Stimulated activated naive CD8-positive, alpha-beta T cell treated with anti-CD3 and anti-CD28 coated beads, Interleukin-15, amount 100 ng/mL, for 72 hours (primary cell): Measurements from ENCODE around the gene PDE1A.
"Not testable (repeated sequence)": the region's sequence is repeated elsewhere in the genome, so short reads cannot be mapped to it uniquely, and the experiment has no call there.

Experiments
- ATAC-seq: fragments of 150-1000 bp; cut with Tn5 transposase; 2 replicates; pipeline ENCODE4 v1.10.0; 2021; ENCODE audit warnings: mild to moderate bottlenecking, moderate library complexity
- DNase-seq, 2 donors: peaks; one replicate each; pipeline ENCODE4 v3.0.0; 2021 to 2022
- H3K27ac Mint-ChIP-seq, 2 donors: one replicate each; pipeline ENCODE4 v1.8.0; 2022; ENCODE audit warnings: mild to moderate bottlenecking in 2 of 2, mixed read lengths in 2 of 2, moderate library complexity in 2 of 2
- H3K27me3 Mint-ChIP-seq: one replicate; pipeline ENCODE4 v1.8.0; 2022; ENCODE audit warnings: mixed read lengths
- H3K4me1 Mint-ChIP-seq: one replicate; pipeline ENCODE4 v1.8.0; 2022; ENCODE audit warnings: mild to moderate bottlenecking, mixed read lengths
- H3K4me3 Mint-ChIP-seq, 2 donors: one replicate each; pipeline ENCODE4 v1.8.0; 2022; ENCODE audit warnings: mild to moderate bottlenecking in 2 of 2, mixed read lengths in 2 of 2, moderate library complexity in 1 of 2
- H3K9me3 Mint-ChIP-seq, 2 donors: one replicate each; pipeline ENCODE4 v1.8.0; 2022; ENCODE audit warnings: mixed read lengths in 2 of 2

Gene PDE1A

DNA sequence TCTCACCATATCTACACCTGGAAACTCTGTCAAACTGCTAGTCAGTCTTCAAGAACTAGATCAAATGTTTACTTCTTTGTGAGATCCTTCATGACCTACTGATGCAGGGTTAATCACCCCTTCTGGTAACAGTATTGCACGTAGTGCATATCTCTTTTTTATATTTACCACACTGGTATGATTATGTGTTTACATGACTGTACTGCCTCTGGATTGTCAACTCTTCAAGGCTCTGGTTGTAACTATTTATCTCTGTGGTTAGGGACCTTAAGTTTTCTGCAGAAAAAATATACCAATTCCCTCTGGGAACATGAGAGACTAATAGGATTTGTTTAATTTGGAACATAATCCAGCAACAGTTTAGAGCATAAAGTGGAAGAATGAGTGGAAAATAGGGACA lies 135.5 kb downstream of the PDE1A start:
- Mint-ChIP-seq H3K27ac (peak overlapping the region in 1 of 2 donors; percentile 20), H3K9me3 (peaks cover 0 to 4% of the 10 kb centered on the region in 2 donors), H3K4me3 (no peak overlapping the region), H3K4me1 (no peaks in the 10 kb centered on the region), H3K27me3 (no peaks in the 10 kb centered on the region)
- ATAC-seq (no peak), DNase-seq (no peak)

DNA sequence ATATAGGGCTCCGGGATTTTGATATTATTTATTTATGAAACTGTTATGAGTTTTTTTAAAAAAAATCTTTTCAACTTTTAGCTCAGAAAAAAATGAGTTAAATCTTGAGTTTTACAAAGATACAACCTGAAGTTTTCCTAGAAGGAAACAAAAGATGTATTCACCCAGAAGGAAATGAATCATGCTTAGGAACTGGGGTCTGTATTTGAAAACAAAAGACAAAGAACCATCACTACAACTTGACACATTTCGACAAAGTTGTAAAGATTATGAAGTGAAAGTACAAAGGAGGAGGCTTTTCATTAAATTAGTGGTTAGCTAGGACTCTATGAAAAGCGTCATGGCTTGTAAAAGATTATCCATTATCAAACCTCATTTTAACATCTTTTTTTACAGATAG lies 143.3 kb downstream of the PDE1A start:
- DNase-seq: no peak
- Mint-ChIP-seq H3K27ac (no peak overlapping the region), H3K27me3 (no peaks in the 10 kb centered on the region), H3K4me1 (no peaks in the 10 kb centered on the region), H3K9me3 (no peaks in the 10 kb centered on the region), H3K4me3 (no peak overlapping the region)
- no peak for ATAC-seq

DNA sequence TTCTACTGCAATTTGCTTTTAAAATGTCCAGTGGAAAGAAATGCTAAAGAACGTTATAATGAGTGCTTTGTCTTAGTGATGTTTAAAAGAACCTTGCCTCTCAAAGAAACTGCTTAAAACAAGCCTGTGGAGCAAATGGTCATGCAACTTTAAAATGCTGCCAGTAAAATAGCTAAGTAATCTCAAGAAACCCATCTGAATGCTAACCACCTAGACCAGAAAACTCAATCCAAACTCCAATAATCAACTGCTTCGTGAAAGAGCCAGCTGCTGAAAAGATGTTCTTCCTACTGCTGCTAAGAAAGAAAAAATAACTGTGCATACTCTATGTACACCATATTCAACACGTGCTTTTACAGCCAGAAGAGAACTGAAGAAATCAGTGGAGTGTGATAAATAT lies 145.6 kb downstream of the PDE1A start:
- Mint-ChIP-seq H3K9me3 (peaks cover 6 to 9% of the 10 kb centered on the region in 2 donors), H3K27me3 (no peaks in the 10 kb centered on the region), H3K27ac (no peak overlapping the region), H3K4me3 (no peak overlapping the region), H3K4me1 (no peaks in the 10 kb centered on the region)
- ATAC-seq (no peak), DNase-seq (no peak)

DNA sequence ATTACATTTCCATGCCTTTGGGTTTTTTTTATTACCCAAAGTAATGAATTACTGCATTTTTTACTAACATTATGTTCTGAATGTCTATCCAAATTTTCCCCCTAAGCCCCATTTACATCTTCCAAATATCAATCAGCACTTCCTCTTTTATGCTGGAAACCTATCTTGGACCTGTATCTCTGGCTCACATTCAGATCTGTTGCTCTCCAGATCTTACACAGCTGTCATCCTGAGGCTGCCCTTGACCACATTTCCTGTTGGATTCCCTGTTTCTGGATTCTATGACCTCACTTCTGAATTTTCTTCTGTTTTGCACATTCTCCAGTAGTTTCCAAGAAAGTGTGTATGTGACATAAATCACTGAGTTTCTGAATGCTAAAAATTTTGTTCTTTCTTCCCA lies 146.7 kb downstream of the PDE1A start:
- no peaks in the 10 kb centered on the region for H3K4me1 Mint-ChIP-seq
- H3K9me3 Mint-ChIP-seq: peaks cover 8 to 12% of the 10 kb centered on the region in 2 donors
- no peaks in the 10 kb centered on the region for H3K27me3 Mint-ChIP-seq
- DNase-seq (no peak), ATAC-seq (no peak)
- no peak overlapping the region for H3K4me3 Mint-ChIP-seq
- H3K27ac Mint-ChIP-seq: no peak overlapping the region

DNA sequence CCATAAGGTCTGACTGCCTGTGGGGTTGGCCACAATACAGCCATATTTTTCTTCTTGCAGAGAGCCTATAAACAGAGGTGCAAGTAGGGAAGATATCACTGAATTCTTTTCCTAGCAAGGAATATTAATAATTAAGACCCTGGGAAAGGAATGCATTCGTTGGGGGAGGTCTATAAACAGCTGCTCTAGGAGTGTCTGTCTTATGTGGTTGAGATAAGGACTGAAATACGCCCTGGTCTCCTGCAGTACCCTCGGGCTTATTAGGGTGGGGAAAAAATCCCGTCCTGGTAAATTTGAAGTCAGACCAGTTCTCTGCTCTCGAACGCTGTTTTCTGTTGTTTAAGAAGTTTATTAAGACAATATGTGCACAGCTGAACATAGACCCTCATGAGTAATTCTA lies 150.2 kb downstream of the PDE1A start:
- H3K4me1 Mint-ChIP-seq, ATAC-seq, H3K27ac Mint-ChIP-seq, H3K4me3 Mint-ChIP-seq, H3K27me3 Mint-ChIP-seq, DNase-seq: not testable (repeated sequence)
- H3K9me3 Mint-ChIP-seq: peaks cover 14 to 16% of the 10 kb centered on the region in 2 donors

DNA sequence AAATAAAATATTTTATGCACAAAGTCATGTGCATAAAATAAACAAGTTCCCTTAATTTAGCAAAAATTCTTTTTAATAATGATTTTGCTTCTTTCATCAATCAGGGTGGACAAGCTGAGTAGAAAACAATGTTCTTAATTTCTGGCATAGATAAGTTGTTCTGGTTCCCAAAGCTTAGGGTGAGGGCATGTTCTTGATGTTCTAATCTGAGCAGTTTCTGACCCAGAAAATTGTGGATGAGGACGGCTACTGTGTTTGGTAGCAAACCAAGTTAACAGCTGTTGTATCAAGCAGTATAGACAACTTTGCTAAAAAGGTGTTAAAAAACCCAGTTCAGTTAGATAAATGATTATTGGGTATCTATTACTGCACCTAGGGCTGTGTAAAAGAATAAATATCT lies 158.9 kb downstream of the PDE1A start:
- DNase-seq: no peak
- Mint-ChIP-seq H3K4me1 (no peaks in the 10 kb centered on the region), H3K4me3 (no peak overlapping the region), H3K9me3 (peaks cover 0 to 4% of the 10 kb centered on the region in 2 donors), H3K27ac (no peak overlapping the region), H3K27me3 (no peaks in the 10 kb centered on the region)
- no peak for ATAC-seq

DNA sequence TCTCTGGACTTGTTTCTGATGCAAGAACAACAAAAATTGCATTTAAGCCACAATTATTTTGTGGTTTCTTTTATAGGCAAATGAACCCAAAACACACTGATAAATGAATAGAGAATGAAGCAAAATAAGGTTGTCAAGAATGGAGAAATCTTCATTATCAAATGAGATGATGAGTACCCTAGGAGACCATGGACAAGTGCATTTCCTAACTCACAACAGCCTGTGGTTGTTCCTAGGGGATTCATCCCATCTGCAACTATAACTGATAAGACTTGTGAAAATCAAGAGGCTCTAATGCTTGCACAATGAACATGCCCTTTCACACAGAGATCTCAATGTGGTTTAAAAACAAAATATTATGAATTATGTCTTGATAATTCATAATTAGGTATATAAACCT lies 159.9 kb downstream of the PDE1A start:
- H3K27ac Mint-ChIP-seq: no peak overlapping the region
- ATAC-seq (no peak), DNase-seq (no peak)
- no peaks in the 10 kb centered on the region for H3K27me3 Mint-ChIP-seq
- H3K9me3 Mint-ChIP-seq: peaks cover 0 to 4% of the 10 kb centered on the region in 2 donors
- H3K4me3 Mint-ChIP-seq: no peak overlapping the region
- H3K4me1 Mint-ChIP-seq: no peaks in the 10 kb centered on the region

DNA sequence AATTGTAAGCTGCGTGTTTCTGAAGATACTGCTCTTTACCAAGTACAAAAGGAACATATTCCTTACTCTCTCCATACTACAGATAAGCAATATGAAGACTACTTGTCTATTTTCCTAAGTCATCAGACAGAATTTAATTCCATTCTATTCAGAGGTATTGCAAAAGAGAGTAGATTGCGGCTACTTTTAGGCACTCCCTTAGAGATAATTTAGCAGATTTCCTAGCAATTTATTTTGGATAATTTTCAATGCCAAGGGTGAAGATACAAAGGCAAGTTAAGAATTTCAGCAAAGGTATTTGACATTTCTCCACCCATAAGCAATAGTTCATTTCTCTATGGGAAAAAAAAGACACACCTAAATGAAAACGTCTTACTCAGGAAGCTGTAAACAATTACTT lies 161.1 kb downstream of the PDE1A start:
- H3K9me3 Mint-ChIP-seq: peaks cover 0 to 4% of the 10 kb centered on the region in 2 donors
- no peaks in the 10 kb centered on the region for H3K4me1 Mint-ChIP-seq
- H3K27ac Mint-ChIP-seq: no peak overlapping the region

DNA sequence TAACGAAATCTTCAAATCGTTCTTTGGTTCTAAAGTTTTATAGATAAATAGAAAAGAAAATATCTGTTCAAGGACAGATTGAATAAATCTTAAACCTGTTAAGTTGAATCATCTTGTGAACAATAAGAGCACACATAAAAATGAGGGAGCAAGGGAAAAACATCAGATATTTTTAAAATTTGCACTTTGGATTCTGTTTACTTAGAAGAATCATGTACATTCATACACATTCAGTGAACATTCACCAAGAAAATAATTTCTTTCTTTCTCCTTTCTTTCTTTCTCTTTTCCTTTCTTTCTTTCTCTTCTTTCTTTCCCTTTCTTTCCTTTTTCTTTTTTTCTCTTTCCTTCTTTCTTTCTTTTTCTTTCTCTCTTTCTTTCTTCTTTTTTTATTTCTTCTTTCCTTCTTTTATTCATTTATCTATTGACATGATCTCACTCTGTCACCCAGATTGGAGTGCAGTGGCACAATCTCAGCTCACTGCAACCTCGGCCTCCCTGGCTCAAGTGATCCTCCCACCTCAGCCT lies 164.9 kb downstream of the PDE1A start:
- Mint-ChIP-seq H3K27me3 (no peaks in the 10 kb centered on the region), H3K4me1 (no peaks in the 10 kb centered on the region), H3K9me3 (no peaks in the 10 kb centered on the region), H3K27ac (peak overlapping the region in 1 of 2 donors; percentile 5), H3K4me3 (no peak overlapping the region)
- no peak for DNase-seq
- ATAC-seq: no peak

More for the DNA sequence above, 161.1 kb downstream of the PDE1A start:
- Mint-ChIP-seq H3K4me3 (no peak overlapping the region), H3K27me3 (no peaks in the 10 kb centered on the region)
- ATAC-seq (no peak), DNase-seq (no peak)

DNA sequence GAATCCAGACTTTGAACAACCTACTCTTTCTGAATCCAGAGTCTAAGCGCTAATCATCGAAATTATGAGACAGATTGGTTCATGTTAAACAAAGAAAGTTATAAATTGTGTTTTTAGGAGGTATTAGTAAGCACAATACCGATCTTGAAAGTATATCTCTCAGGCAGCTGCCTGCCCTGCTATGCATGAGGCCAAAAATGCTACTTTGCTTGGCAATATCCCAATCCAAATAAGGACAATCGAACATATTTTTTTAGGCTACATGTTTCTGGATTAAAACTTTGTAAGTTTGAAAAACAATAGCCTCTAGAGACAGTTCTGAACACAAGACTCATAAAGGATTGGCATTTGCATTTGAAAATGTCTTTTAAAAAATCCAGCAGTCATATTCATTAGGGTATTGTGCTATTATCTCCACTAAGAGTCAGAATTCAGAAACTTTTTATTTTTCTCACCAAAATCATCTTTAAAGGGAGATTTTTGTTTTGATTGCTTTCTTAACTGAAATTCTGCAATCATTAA lies 167.1 kb downstream of the PDE1A start:
- Mint-ChIP-seq H3K27ac (no peak overlapping the region), H3K27me3 (no peaks in the 10 kb centered on the region), H3K4me3 (no peak overlapping the region), H3K4me1 (no peaks in the 10 kb centered on the region), H3K9me3 (no peaks in the 10 kb centered on the region)
- DNase-seq (no peak), ATAC-seq (no peak)

DNA sequence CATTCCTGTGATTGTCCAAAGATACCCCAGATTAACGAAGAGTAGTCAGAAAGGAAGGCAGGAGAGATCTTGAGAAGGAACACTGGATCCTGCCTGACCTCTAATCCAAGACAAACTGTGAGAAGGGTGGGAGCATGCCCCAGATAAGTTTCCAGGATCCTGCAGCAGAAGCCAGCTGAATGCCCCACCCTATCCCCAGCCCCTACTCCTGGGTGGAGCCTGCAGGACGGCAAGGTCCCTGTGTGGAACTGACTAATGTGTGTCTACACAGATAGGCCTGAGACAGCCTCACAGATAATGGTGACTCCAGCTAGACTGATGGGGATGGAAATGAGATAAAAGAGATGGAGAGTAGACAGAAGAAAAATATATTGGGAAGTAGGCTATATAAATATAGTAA lies 174.3 kb downstream of the PDE1A start:
- H3K27me3 Mint-ChIP-seq: no peaks in the 10 kb centered on the region
- no peak overlapping the region for H3K4me3 Mint-ChIP-seq
- H3K27ac Mint-ChIP-seq: no peak overlapping the region
- no peak for DNase-seq
- no peak for ATAC-seq
- H3K4me1 Mint-ChIP-seq: no peaks in the 10 kb centered on the region
- H3K9me3 Mint-ChIP-seq: no peaks in the 10 kb centered on the region

DNA sequence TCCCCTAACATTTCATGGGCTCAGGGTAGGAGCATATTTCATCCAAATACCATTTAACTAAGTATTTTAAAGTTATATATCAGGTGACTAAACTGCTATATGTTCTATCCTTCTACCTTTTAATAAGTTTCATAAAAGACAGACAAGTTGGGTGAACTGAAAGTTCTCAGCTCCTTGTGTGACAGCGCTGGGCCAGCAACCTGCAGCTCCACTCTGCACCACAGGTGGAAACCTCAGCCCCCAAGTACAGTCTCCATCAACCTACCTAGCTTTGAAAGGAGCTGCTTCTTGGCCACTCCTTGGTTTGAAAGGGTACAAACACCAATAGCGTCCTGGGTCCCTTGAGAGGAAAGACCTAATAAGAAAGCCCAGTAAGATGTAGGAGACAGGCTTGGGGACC lies 177.9 kb downstream of the PDE1A start:
- DNase-seq (no peak), ATAC-seq (no peak)
- no peaks in the 10 kb centered on the region for H3K4me1 Mint-ChIP-seq
- no peak overlapping the region for H3K27ac Mint-ChIP-seq
- H3K9me3 Mint-ChIP-seq: no peaks in the 10 kb centered on the region
- no peak overlapping the region for H3K4me3 Mint-ChIP-seq
- no peaks in the 10 kb centered on the region for H3K27me3 Mint-ChIP-seq

DNA sequence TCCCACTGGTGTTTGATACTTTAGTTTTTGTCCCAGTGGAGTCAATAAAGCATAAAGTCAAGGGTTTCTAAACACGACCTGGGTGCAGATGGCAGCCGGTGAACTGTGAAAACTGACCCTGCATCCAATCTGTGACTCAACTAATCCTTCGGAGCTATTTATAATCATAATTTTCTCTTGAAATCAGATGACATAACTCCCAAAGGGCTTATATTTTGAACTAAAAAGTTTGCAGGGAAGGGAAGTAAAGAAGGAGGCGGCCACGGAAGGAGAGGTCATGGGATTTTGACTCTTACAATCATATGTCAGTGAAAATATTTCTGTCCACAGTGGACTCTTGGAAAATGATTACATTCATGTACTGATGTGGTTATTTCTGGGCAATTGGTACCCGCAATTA lies 178.5 kb downstream of the PDE1A start:
- no peak for DNase-seq
- Mint-ChIP-seq H3K4me1 (no peaks in the 10 kb centered on the region), H3K27ac (no peak overlapping the region), H3K9me3 (no peaks in the 10 kb centered on the region), H3K27me3 (no peaks in the 10 kb centered on the region), H3K4me3 (no peak overlapping the region)
- ATAC-seq: no peak

DNA sequence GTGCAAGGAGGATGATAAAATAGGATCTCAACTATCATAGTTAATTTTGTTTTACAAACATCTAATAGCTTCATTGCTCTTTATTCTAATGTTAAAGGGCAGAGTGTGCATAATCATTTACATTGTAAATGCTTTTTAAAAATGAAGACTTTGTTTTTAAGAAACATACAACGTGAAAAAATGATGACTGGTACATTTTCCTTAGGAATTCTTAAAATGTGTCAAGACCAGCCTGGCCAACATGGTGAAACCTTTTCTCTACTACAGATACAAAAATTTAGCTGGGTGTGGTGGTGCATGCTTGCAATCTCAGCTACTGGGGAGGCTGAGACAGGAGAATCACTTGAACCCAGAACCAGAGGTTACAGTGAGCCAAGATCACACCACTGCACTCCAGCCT lies 179.0 kb downstream of the PDE1A start:
- H3K4me3 Mint-ChIP-seq: no peak overlapping the region
- no peaks in the 10 kb centered on the region for H3K27me3 Mint-ChIP-seq
- ATAC-seq (no peak), DNase-seq (no peak)
- no peaks in the 10 kb centered on the region for H3K4me1 Mint-ChIP-seq
- no peaks in the 10 kb centered on the region for H3K9me3 Mint-ChIP-seq
- no peak overlapping the region for H3K27ac Mint-ChIP-seq

DNA sequence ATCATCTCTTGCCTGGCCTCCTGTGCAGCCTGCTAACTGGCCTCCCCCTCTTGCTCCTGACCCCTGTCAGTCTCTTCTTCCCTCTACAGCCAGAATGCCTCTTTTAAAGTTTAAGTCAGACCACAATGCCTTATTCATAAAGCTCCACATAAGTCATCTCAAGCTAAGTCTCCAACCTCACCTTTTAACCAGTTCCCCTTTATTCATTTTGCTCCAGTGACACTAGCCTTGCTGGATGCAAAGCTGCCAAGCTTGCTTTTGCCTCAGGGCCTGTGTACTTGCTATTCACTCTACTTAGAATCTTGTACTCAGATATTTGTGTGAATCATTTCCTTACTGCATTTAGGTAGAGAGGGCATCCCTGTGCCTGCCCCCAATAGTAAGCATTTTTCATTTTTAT lies 180.9 kb downstream of the PDE1A start:
- ATAC-seq (no peak), DNase-seq (no peak)
- Mint-ChIP-seq H3K27me3 (no peaks in the 10 kb centered on the region), H3K4me3 (no peak overlapping the region), H3K9me3 (no peaks in the 10 kb centered on the region), H3K27ac (no peak overlapping the region), H3K4me1 (no peaks in the 10 kb centered on the region)

DNA sequence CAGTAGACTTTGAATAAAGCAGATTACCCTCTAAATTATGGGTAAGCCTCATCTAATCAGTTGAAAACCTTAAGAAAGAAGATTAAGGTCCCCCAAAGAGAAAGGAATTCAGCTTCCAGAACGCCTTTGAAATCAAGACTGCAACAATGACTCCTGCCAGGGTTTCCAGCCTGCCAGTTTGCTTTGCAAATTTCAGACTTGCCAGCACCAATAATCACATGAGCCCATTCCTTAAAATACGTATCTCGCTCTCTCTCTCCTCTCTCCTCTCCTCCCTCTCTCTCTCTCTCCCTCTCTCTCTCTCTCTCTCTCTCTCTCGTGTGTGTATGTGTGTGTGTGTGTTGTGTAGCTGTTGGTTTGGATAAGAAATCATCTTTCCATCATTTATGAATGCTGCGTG lies 184.2 kb downstream of the PDE1A start:
- Mint-ChIP-seq H3K9me3 (no peaks in the 10 kb centered on the region), H3K4me3 (no peak overlapping the region), H3K4me1 (no peaks in the 10 kb centered on the region), H3K27ac (no peak overlapping the region), H3K27me3 (no peaks in the 10 kb centered on the region)
- ATAC-seq (no peak), DNase-seq (no peak)

DNA sequence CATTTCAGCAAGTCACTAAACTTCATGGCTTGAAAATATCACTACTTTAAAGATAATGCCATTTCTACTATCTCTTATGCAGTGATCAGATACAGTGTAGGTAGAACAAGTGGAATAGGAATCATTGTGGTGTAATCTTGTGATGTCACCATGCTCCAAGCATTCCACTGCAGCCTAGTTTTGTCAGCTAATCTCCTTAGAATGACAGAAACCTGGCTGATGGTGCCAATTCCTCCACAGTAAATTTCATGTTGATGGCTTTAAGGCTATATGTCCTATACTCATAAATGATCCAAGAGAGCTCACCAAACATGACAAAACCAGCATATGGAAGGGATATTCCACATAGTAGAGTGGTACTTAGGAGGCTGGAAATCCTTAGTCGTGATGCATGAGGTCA lies 184.9 kb downstream of the PDE1A start:
- H3K4me1 Mint-ChIP-seq: no peaks in the 10 kb centered on the region
- no peaks in the 10 kb centered on the region for H3K9me3 Mint-ChIP-seq
- ATAC-seq: no peak
- no peaks in the 10 kb centered on the region for H3K27me3 Mint-ChIP-seq
- no peak overlapping the region for H3K4me3 Mint-ChIP-seq
- no peak overlapping the region for H3K27ac Mint-ChIP-seq
- no peak for DNase-seq
